Urinary bladder (tissue), 4 donors: Measurements from ENCODE around the gene RABL6. TPM values are rescaled to one million over a fixed set of nuclear protein-coding genes. Genes with fewer than 3 reads are reported as not detected.
"Not testable (repeated sequence)": the region's sequence is repeated elsewhere in the genome, so short reads cannot be mapped to it uniquely, and the experiment has no call there.

Source experiments
- DNase-seq: peaks from one replicate; pipeline ENCODE4 v3.0.0-alpha.2; 2015; ENCODE audit errors: extremely low spot score
- H3K27ac ChIP-seq: one replicate; pipeline ENCODE4 v1.5.1; 2013; ENCODE audit warnings: low read depth, mild to moderate bottlenecking, moderate library complexity
- H3K36me3 ChIP-seq: one replicate; pipeline ENCODE4 v1.6.1; 2013; ENCODE audit warnings: mild to moderate bottlenecking, moderate library complexity; ENCODE audit not compliant: insufficient read depth
- H3K4me1 ChIP-seq: one replicate; pipeline ENCODE4 v1.6.1; 2013; ENCODE audit warnings: mild to moderate bottlenecking, moderate library complexity; ENCODE audit not compliant: insufficient read depth
- H3K4me3 ChIP-seq: one replicate; pipeline ENCODE4 v1.5.1; 2013; ENCODE audit warnings: low read depth, low read length
- WGBS: extraction: QIAGEN DNeasy Blood & Tissue Kit; methylation state at CpG from one replicate; pipeline ENCODE4 v1.1.7; 2013; 5-methylcytosine and 5-hydroxymethylcytosine counted together
- polyA plus RNA-seq: library from polyadenylated mRNA; stranded (reverse); fragments of 200-250 nt; gene quantifications from one replicate; pipeline ENCODE4 v1.2.3, GENCODE V29; 2013
- total RNA-seq: library from RNA; depleted of rRNA; stranded (reverse); fragments of >200 nt; gene quantifications from one replicate; pipeline ENCODE4 v1.2.3, GENCODE V29; 2014
- donor health status: healthy with polysubstance abuse.
- donor health status: healthy.

The RABL6 gene
- total and polyA plus RNA-seq, 2 donors, result 29.1 to 60.0 TPM

- 91% methylated on average over 15 of the region's 15 CpGs for WGBS
- H3K4me3 ChIP-seq, result no peak overlapping the region
- no peaks in the 10 kb centered on the region for H3K4me1 ChIP-seq
- no peak overlapping the region for H3K27ac ChIP-seq
- no peak for DNase-seq
- H3K36me3 ChIP-seq, result peaks cover 11% of the 10 kb centered on the region
Measured at GRCh38 chr9:136858452-136858843, 50.7 kb downstream of the RABL6 start.

GRCh38 chr9:136858844-136859757 lies 51.4 kb downstream of the RABL6 start:
- no peaks in the 10 kb centered on the region for H3K4me1 ChIP-seq
- H3K4me3 ChIP-seq, result no peak overlapping the region
- WGBS, result 65% methylated on average over 20 of the region's 20 CpGs
- no peak for DNase-seq
- peaks cover 11% of the 10 kb centered on the region for H3K36me3 ChIP-seq
- H3K27ac ChIP-seq, result no peak overlapping the region

GRCh38 chr9:136860529-136860928 lies 52.8 kb downstream of the RABL6 start:
- H3K4me3 ChIP-seq, result no peak overlapping the region
- DNase-seq, result no peak
- no peak overlapping the region for H3K27ac ChIP-seq
- no peaks in the 10 kb centered on the region for H3K4me1 ChIP-seq
- WGBS, result 83% methylated on average over 9 of the region's 9 CpGs
- peaks cover 11% of the 10 kb centered on the region for H3K36me3 ChIP-seq

GRCh38 chr9:136860933-136861873 lies 53.5 kb downstream of the RABL6 start:
- no peaks in the 10 kb centered on the region for H3K4me1 ChIP-seq
- no peak for DNase-seq
- H3K36me3 ChIP-seq, result peaks cover 11% of the 10 kb centered on the region
- 90% methylated on average over 22 of the region's 22 CpGs for WGBS
- no peak overlapping the region for H3K4me3 ChIP-seq
- H3K27ac ChIP-seq, result no peak overlapping the region

GRCh38 chr9:136861874-136862457 lies 54.2 kb downstream of the RABL6 start:
- no peak for DNase-seq
- 85% methylated on average over 26 of the region's 26 CpGs for WGBS
- no peaks in the 10 kb centered on the region for H3K4me1 ChIP-seq
- H3K27ac ChIP-seq, result no peak overlapping the region
- H3K4me3 ChIP-seq, result no peak overlapping the region
- H3K36me3 ChIP-seq, result peaks cover 11% of the 10 kb centered on the region

- WGBS, result 94% methylated on average over 31 of the region's 31 CpGs
- Histone ChIP-seq H3K27ac (no peak overlapping the region), H3K4me3 (no peak overlapping the region), H3K36me3 (peaks cover 11% of the 10 kb centered on the region), H3K4me1 (no peaks in the 10 kb centered on the region)
- no peak for DNase-seq
Measured at GRCh38 chr9:136862849-136863622, 55.3 kb downstream of the RABL6 start.

- DNase-seq, result no peak
- H3K27ac ChIP-seq, result no peak overlapping the region
- peaks cover 11% of the 10 kb centered on the region for H3K36me3 ChIP-seq
- no peaks in the 10 kb centered on the region for H3K4me1 ChIP-seq
- H3K4me3 ChIP-seq, result no peak overlapping the region
- WGBS, result 91% methylated on average over 12 of the region's 12 CpGs
Measured at GRCh38 chr9:136863623-136864273, 56.0 kb downstream of the RABL6 start.

- WGBS, result 62% methylated on average over 11 of the region's 11 CpGs
- DNase-seq, result no peak
- no peaks in the 10 kb centered on the region for H3K4me1 ChIP-seq
Measured at GRCh38 chr9:136865041-136865767, 57.5 kb downstream of the RABL6 start.

GRCh38 chr9:136865768-136866103 lies 58.0 kb downstream of the RABL6 start:
- H3K4me3 ChIP-seq, result peak overlapping the region; percentile 98
- WGBS, result 2% methylated on average over 20 of the region's 20 CpGs
- DNase-seq, result no peak

More at GRCh38 chr9:136865041-136865767, 57.5 kb downstream of the RABL6 start:
- peaks cover 11% of the 10 kb centered on the region for H3K36me3 ChIP-seq
- no peak overlapping the region for H3K27ac ChIP-seq
- peak overlapping the region; percentile 98 for H3K4me3 ChIP-seq

GRCh38 chr9:136866898-136867421 lies 59.2 kb downstream of the RABL6 start:
- H3K27ac ChIP-seq, result not testable (repeated sequence)
- WGBS, result 83% methylated on average over 29 of the region's 29 CpGs

More at GRCh38 chr9:136865768-136866103, 58.0 kb downstream of the RABL6 start:
- Histone ChIP-seq H3K27ac (peak overlapping the region; percentile 93), H3K4me1 (no peaks in the 10 kb centered on the region), H3K36me3 (peaks cover 11% of the 10 kb centered on the region)

GRCh38 chr9:136867480-136867879 lies 59.7 kb downstream of the RABL6 start:
- DNase-seq, result no peak
- H3K36me3 ChIP-seq, result peaks cover 5% of the 10 kb centered on the region
- no peaks in the 10 kb centered on the region for H3K4me1 ChIP-seq
- 98% methylated on average over 18 of the region's 18 CpGs for WGBS
- no peak overlapping the region for H3K27ac ChIP-seq
- no peak overlapping the region for H3K4me3 ChIP-seq

More at GRCh38 chr9:136866898-136867421, 59.2 kb downstream of the RABL6 start:
- H3K4me3 ChIP-seq, result peak overlapping the region; percentile 98
- not testable (repeated sequence) for H3K4me1 ChIP-seq, H3K36me3 ChIP-seq, DNase-seq

- H3K27ac ChIP-seq, result no peak overlapping the region
- H3K4me3 ChIP-seq, result no peak overlapping the region
- no peaks in the 10 kb centered on the region for H3K4me1 ChIP-seq
- WGBS, result 98% methylated on average over 18 of the region's 18 CpGs
- no peak for DNase-seq
- H3K36me3 ChIP-seq, result peaks cover 1% of the 10 kb centered on the region
Measured at GRCh38 chr9:136867917-136868316, 60.2 kb downstream of the RABL6 start.
